Liver (tissue), 9 donors: ENCODE data around the gene CUL7. TPM values are rescaled to one million over a fixed set of nuclear protein-coding genes. Genes with fewer than 3 reads are reported as not detected.

Experiments
- DNase-seq: peaks from one replicate; pipeline ENCODE4 v3.0.0-alpha.2; 2017; ENCODE audit warnings: low spot score
- H3K27ac ChIP-seq, 2 donors: one replicate each; pipeline ENCODE4 v1.7.0; 2013; ENCODE audit warnings: inconsistent platforms in 2 of 2, low read length in 2 of 2, control low read depth in 1 of 2, low read depth in 1 of 2, mild to moderate bottlenecking in 1 of 2
- H3K27me3 ChIP-seq, 4 donors: one replicate each; pipeline versions ENCODE4 v1.6.1 to v1.7.0; 2013; ENCODE audit warnings: low read length in 3 of 4, inconsistent platforms in 1 of 4, mild to moderate bottlenecking in 1 of 4, moderate library complexity in 1 of 4; ENCODE audit not compliant: control insufficient read depth in 4 of 4, insufficient read depth in 4 of 4
- H3K36me3 ChIP-seq, 4 donors: one replicate each; pipeline versions ENCODE4 v1.6.1 to v1.7.0; 2013; ENCODE audit warnings: low read length in 3 of 4, mild to moderate bottlenecking in 3 of 4, low read depth in 1 of 4, moderate library complexity in 1 of 4; ENCODE audit not compliant: control insufficient read depth in 4 of 4, insufficient read depth in 3 of 4
- H3K4me1 ChIP-seq, 4 donors: one replicate each; pipeline versions ENCODE4 v1.6.1 to v1.7.0; 2013; ENCODE audit warnings: low read length in 3 of 4, mild to moderate bottlenecking in 3 of 4, moderate library complexity in 1 of 4; ENCODE audit not compliant: control insufficient read depth in 4 of 4, insufficient read depth in 4 of 4
- H3K4me3 ChIP-seq, 3 donors: one replicate each; pipeline versions ENCODE4 v1.6.1 to v1.7.0; 2013; ENCODE audit warnings: low read length in 3 of 3, control low read depth in 1 of 3, low read depth in 1 of 3, mild to moderate bottlenecking in 1 of 3
- H3K9ac ChIP-seq, 2 donors: one replicate each; pipeline ENCODE4 v1.7.0; 2013; ENCODE audit warnings: low read length in 2 of 2, mild to moderate bottlenecking in 2 of 2, moderate library complexity in 2 of 2, control low read depth in 1 of 2, low read depth in 1 of 2
- H3K9me3 ChIP-seq, 4 donors: one replicate each; pipeline versions ENCODE4 v1.6.1 to v1.7.0; 2013; ENCODE audit warnings: low read length in 3 of 4; ENCODE audit not compliant: control insufficient read depth in 4 of 4
- ATF3 ChIP-seq: IDR thresholded peaks from 2 replicates; pipeline ENCODE4 v1.6.1; 2016; ENCODE audit warnings: antibody characterized with exemption
- EGR1 ChIP-seq, 2 donors: IDR thresholded peaks; 2 replicates each; pipeline ENCODE4 v1.6.1; 2016 to 2018; ENCODE audit warnings: antibody characterized with exemption in 2 of 2, low read depth in 2 of 2
- FOXA1 ChIP-seq: IDR thresholded peaks from 2 replicates; pipeline ENCODE4 v1.6.1; 2016; ENCODE audit warnings: antibody characterized with exemption
- FOXA2 ChIP-seq: IDR thresholded peaks from 2 replicates; pipeline ENCODE4 v1.6.1; 2016; ENCODE audit warnings: antibody characterized with exemption
- HNF4A ChIP-seq, 2 donors: conservative IDR thresholded peaks; 2 replicates each; pipeline ENCODE4 v1.6.1; 2016; ENCODE audit warnings: antibody characterized with exemption in 2 of 2, mild to moderate bottlenecking in 2 of 2
- HNF4G ChIP-seq: IDR thresholded peaks from 2 replicates; pipeline ENCODE4 v1.6.1; 2016; ENCODE audit warnings: antibody characterized with exemption
- MAX ChIP-seq: IDR thresholded peaks from 2 replicates; pipeline ENCODE4 v1.6.1; 2016; ENCODE audit warnings: antibody characterized with exemption
- NR2F2 ChIP-seq: IDR thresholded peaks from 2 replicates; pipeline ENCODE4 v1.6.1; 2016; ENCODE audit warnings: antibody characterized with exemption
- RAD21 ChIP-seq, 2 donors: IDR thresholded peaks; 2 replicates each; pipeline ENCODE4 v1.6.1; 2016; ENCODE audit warnings: antibody characterized with exemption in 2 of 2, mild to moderate bottlenecking in 2 of 2
- REST ChIP-seq: IDR thresholded peaks from 2 replicates; pipeline ENCODE4 v1.6.1; 2016; ENCODE audit warnings: antibody characterized with exemption, mild to moderate bottlenecking
- RXRA ChIP-seq, 2 donors: IDR thresholded peaks; 2 replicates each; pipeline ENCODE4 v1.6.1; 2017 to 2018; ENCODE audit warnings: antibody characterized with exemption in 2 of 2, mild to moderate bottlenecking in 1 of 2
- SP1 ChIP-seq: IDR thresholded peaks from 2 replicates; pipeline ENCODE4 v1.6.1; 2018; ENCODE audit warnings: antibody characterized with exemption, mild to moderate bottlenecking
- TAF1 ChIP-seq: conservative IDR thresholded peaks from 2 replicates; pipeline ENCODE4 v1.6.1; 2016; ENCODE audit warnings: antibody characterized with exemption, mild to moderate bottlenecking
- YY1 ChIP-seq: IDR thresholded peaks from 2 replicates; pipeline ENCODE4 v1.6.1; 2016; ENCODE audit warnings: antibody characterized with exemption, mild to moderate bottlenecking
- ZBTB33 ChIP-seq: IDR thresholded peaks from 2 replicates; pipeline ENCODE4 v1.6.1; 2016; ENCODE audit warnings: antibody characterized with exemption
- WGBS: extraction: QIAGEN DNeasy Blood & Tissue Kit; methylation state at CpG from one replicate; pipeline ENCODE4 v1.1.7; 2013; 5-methylcytosine and 5-hydroxymethylcytosine counted together
- polyA plus RNA-seq, 2 donors: library from polyadenylated mRNA; stranded (reverse) in 1 of 2; unstranded in 1 of 2; fragments of 200-250 nt in 1 of 2; fragments of >200 nt in 1 of 2; fragmentation: Nextera tagmentation in 1 of 2; extraction: Ambion mirVana in 1 of 2; gene quantifications; one replicate each; pipeline versions ENCODE4 v1.2.1 to v1.2.3, GENCODE V29; 2013 to 2015
- total RNA-seq, 2 donors: library from RNA; depleted of rRNA; stranded (reverse); fragments of >200 nt; gene quantifications; one replicate each; pipeline ENCODE4 v1.2.3, GENCODE V29; 2014
- donor health status: healthy.
- donor health status: healthy.
- donor health status: healthy.
- donor health status: healthy.
- donor health status: healthy.

CUL7 gene
- total and polyA plus RNA-seq, 4 donors, result 2.2 to 10.4 (median 7.7) TPM

GRCh38 chr6:43029120-43029519, 24.5 kb downstream of the CUL7 start:
- Histone ChIP-seq H3K27me3 (no peaks in the 10 kb centered on the region), H3K36me3 (peaks cover 12 to 63% (median 46%) of the 10 kb centered on the region in 4 donors), H3K9me3 (no peaks in the 10 kb centered on the region), H3K4me1 (no peaks in the 10 kb centered on the region), H3K9ac (no peak overlapping the region), H3K27ac (no peak overlapping the region), H3K4me3 (no peak overlapping the region)
- no peak for DNase-seq
- TF ChIP-seq SP1 (no peak), YY1 (no peak), FOXA1 (no peak)
- 94% methylated on average over 9 of the region's 9 CpGs for WGBS

GRCh38 chr6:43026365-43026764, 27.3 kb downstream of the CUL7 start:
- DNase-seq, result no peak
- TF ChIP-seq RAD21 (IDR thresholded peaks at IDR 0.05) (no peak), HNF4A (conservative IDR thresholded peaks at IDR 0.05) (no peak), REST (no peak), ATF3 (no peak), TAF1 (no peak), HNF4G (no peak), YY1 (no peak), SP1 (no peak), RXRA (IDR thresholded peaks at IDR 0.05) (no peak), FOXA1 (no peak), ZBTB33 (no peak), EGR1 (IDR thresholded peaks at IDR 0.05; ENCODE audit: low read depth in 2 of 2) (no peak), FOXA2 (no peak), MAX (no peak), NR2F2 (no peak)
- Histone ChIP-seq H3K4me1 (peaks cover 0 to 8% (median 3%) of the 10 kb centered on the region in 4 donors), H3K9me3 (no peaks in the 10 kb centered on the region), H3K27me3 (no peaks in the 10 kb centered on the region), H3K27ac (no peak overlapping the region), H3K9ac (no peak overlapping the region), H3K4me3 (no peak overlapping the region), H3K36me3 (peaks cover 12 to 50% (median 37%) of the 10 kb centered on the region in 4 donors)
- WGBS, result 95% methylated on average over 5 of the region's 5 CpGs
